GM18873 (cell line): ENCODE measurements around the gene LIM2.
"Not testable (repeated sequence)": the region's sequence is repeated elsewhere in the genome, so short reads cannot be mapped to it uniquely, and the experiment has no call there.

Experiments used
- ATAC-seq: cut with Tn5 transposase; IDR thresholded peaks from one replicate; pipeline ENCODE4 v1.9.1; 2021; ENCODE audit warnings: mild to moderate bottlenecking, moderate library complexity, moderate number of reproducible peaks; ENCODE audit not compliant: unreplicated experiment, low FRiP score

LIM2 gene

DNA sequence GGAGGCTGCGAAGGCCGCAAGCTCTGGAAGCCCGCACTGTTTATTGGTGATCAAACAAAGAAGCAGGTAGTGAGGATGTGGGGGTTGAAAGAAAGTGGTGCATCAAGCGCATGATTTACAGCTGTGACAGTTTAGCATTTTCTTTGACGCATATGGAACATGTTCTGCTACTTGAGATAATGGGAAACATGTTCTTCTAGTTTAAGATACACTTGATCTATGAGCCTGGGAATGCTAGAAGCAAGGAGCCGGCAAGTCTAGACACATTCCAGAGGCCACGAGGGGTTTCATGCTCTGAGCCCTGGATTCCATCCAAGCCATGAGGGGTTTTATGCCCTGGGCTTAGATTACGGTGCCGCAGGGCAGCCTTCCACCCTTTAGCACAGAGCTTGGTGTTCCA, 9.7 kb upstream of the LIM2 start:
- not testable (repeated sequence) for ATAC-seq

DNA sequence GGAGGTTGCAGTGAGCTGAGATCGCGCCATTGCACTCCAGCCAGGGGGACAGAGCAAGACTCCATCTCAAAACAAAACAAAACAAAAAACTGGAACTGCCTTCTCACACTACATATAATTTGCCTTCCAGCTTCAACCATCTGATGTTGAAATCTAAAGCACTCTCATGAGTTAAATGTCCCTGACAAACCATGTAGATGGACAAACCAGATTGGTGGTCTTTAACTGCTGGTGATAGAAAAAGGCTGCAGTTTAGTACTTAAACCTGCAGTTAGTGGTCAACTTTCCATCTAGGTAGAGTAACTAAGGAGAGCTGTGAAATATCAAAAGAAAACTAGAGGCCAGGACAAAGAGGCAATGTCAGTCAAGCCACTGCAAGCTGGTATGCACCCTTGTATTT, 8.4 kb upstream of the LIM2 start:
- no peak for ATAC-seq

DNA sequence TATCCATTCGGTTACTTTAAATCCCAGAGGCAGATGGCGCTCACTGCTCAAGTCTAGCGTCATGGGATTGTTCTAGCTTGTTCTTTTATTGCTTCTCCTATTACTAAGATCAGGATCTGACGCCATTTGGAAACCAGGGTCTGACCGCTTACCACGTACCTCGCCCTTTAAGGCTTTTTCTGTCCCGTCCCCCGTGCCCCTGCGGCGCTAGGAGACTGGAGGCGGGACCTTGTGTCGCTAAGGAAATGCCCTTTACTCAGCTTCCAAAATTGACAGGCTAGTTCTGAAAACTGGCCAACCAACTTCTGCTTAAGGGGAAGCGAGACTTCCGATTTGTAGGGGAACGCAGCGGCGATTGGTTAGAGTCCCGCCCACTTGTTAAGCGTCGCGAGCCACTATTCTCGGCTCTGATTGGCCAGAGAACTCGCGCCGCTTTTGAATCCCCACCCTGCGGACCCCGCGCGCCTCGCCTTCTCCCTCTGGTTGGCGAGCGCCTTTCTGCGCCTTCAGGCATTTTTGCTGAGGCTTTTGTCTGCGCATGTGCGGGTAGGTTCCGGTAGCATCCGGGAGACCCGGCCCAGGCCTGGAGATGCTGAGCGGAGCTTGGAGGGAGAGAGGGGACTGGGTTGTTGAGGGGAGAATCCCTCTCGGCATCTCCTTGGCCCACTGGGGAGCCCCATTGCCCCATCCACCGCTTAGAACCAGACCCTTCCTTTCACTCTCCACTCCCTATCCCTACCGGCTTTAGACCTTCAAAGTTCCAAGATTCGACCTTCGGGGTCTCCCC, 6.5 kb upstream of the LIM2 start:
- ATAC-seq = peak; percentile 85

DNA sequence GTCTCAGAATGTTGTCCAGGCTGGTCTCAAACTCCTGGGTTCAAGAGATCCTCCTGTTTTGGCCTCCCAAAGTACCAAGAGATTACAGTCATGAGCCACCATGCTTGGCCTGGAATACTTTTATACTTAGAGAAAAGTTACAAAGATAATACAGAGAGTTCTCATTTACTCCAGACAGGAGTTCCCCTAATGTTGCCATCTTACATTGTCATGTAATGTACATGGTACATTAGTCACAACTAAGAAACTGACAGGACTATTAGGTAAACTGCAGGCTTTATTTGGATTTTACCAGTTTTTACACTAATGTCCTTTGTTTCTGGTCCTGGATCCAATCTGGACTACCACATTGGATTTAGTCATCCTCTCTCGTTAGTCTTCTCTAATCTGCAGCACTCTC, 4.9 kb upstream of the LIM2 start:
- ATAC-seq = no peak

DNA sequence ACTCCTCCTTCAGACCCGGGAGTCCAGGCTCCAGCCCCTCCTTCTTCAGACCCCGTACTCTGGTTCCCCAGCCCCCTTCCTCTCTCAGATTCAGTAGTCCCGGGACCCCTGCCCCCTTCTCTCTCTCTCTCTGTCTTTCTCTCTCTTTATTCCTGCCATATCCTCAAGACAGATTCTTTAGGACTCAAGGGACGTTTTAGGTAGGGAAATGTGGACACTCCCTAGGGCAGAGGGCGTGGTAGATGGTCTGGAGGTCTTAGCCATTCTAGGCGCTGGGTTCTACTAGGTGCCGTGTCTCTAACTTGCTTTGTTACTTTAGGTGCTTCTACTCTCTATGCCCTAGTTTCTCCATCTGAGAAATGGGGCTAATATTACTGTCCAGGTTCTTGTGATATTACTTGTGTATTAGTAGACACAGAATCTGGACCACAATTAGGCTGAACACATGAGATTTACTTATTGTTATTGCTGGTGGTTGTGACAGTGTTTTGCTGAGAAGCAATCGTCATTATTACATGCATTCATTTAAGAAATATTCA, 3.4 kb upstream of the LIM2 start:
- ATAC-seq = no peak

DNA sequence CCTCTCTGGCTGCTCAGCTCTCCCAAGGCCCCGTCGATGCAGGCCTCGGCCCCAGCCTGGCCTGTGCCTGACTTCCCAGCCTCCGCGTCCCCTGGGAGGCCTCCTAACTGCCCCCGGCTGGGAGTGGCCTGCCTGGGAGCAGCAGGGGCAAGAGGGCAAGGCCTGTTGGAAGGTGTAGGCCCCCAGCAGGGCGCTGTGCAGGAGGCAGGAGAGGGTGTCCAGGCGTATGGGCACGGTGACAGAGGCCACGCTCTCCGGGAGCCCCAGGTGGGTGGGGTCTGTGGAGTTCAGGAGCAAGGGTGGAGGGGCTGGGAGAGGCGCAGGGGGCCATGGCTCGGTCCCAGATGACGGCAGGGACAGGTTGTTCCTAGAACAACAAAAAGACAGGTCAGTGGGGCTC, 1.4 kb upstream of the LIM2 start:
- ATAC-seq = no peak

DNA sequence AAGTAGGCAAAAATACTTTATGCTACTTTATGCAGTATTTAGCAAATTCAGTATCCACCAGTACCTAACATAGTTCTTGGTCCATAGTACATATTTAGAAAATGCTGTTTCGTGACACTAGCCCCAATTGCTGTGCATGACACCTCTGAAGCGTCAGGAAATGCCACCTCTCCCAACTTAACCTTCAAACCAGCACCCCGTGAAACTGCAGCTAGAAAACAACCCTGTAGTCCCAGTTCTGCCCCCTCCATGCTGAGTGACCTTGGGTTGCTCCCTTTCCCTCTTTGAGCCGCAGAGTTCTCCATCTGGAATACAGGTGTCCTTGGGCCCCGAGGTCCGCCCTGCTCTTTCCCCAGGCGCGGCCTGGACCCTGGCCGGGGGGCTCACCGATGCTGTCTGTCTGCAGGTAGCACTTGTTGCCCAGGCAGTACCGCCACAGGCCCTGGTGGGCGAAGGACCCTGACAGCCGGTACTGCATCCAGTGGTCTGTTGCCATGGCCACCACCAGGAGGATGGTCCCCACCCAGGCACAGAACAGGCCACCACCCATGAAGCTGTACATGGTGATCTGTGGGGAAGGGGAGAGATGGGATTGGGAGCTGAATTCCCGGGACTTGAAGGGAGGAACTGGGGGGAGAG, 773 bp downstream of the LIM2 start:
- no peak for ATAC-seq

DNA sequence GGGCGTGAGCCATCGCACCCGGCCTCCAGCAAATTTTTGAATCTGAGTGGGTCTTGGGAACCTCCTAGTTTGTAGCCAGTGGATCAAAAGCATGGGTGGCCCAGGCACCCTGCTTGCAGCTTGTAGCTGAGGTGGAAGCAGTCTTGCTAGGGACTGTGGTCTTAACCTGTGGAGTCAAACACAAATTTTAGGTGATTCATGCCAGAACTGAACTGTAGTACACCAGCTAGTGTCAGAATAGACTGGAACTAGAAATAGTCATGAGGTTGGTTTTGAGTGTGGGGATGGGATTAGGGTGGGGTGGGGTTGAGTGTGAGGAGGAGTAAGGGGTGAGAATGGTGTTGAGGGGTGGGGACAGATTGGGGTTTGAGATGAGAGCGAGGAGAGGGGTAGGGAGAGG, 5.8 kb downstream of the LIM2 start:
- no peak for ATAC-seq

DNA sequence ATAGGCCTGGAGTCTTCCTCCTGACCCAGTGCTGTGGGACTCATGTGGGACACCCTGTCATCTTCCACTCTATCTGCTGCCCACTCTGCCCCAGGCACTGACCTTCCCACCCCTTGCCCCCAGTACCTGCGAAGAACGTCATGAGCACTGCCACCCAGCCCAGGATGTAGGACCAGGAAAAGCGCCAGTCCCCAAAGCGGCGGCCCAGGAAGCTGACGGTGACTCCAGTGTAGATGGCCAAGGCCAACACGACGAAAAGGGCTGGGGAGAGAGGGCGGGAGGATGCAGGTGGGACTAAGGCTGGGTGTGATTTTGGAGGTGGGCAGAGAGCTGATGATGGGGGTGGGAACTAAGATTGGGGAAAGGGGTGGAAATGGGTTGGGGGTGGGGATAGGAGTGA, 7.4 kb downstream of the LIM2 start:
- ATAC-seq = no peak

DNA sequence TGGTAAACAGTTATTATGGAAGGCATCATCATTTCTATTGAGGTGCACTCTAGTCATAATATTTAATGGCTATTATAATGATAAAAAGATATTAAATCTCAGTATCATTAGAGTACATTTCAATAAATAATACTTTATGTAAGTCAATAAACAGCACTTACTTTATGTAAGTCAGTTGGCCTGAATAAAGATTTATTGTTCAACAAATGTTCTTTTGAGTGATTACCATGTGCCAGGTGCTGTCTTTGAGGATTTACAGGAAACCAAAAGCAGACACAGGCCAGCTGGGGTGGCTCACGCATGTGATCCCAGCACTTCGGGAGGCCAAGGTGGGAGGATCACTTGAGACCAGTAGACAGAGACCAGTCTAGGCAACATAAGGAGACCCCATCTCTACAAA, 10.4 kb downstream of the LIM2 start:
- no peak for ATAC-seq

DNA sequence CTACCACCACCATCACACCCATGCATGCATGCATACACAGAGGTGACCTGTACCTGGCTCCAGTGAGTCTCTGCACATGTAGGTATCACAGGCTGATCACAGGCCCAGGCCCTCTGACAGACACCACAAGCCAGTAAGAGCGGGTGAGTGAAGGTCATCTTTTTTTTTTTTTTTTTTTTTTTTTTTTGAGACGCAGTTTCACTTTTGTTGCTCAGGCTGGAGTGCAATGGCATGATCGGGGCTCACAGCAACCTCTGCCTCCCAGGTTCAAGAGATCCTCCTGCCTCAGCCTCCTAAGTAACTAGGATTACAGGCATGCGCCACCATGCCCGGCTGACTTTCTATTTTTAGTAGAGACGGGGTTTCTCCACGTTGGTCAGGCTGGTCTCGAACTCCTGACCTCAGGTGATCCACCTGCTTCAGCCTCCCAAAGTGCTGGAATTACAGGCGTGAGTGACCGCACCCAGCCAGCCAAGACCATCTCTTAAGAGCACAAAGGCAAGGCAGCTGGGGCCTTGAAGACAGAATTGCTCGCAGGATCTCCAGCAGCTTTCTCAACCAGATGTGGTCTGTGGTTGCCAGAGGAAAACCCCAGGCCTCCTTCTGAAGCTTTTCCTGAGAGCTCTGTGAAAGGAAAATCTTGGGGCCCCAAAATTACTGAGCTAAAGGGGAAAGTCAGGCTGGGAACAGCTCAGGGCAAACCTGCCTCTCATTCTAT, 12.1 kb downstream of the LIM2 start:
- no peak for ATAC-seq

DNA sequence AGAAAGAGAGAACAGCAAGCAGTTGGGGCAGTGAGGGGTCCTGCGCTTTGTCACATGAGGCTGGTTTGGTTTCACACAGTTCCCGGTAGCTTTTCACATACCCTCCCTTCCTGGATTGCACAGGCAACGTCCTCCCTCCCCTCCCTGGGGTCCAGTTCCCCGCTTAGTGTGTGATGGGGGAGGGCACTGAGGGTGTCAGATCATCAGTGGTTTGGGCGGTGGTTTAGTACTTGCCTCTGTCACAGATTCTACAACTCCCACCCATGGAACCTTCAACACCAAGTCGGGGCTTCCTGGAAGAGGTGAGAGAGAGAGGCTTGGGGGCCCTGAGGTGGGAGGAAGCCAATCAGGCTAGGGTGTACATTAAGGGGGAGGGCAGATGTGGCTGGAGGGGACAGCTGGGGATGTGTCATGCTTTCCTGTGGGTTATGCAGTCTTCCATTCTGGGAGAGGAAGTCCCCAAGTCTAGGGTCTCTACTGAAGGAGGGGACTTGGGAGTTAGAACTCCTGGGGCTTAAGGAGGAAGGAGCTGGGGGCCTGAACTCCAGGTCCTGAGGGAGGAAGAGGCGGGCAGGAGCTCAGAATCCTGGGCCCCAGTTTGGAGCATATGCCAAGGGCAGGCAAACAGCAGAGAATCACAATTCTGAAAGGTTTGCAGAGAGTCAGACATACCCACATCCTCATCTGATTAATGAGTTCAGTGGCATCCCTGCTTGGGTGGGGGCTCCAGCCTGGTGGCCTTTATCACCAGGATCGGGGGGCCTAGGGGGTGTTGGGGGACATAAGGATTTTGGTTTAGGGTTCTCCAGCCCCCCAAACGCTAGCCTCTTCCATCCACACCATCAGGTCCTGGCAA, 14.9 kb downstream of the LIM2 start, which contains the start of gene NKG7:
NKG7 (minus strand) TSS at position 6 of the 856 bp plus-strand sequence. CDS start 119 bp downstream, outside the sequence.
- no peak for ATAC-seq

DNA sequence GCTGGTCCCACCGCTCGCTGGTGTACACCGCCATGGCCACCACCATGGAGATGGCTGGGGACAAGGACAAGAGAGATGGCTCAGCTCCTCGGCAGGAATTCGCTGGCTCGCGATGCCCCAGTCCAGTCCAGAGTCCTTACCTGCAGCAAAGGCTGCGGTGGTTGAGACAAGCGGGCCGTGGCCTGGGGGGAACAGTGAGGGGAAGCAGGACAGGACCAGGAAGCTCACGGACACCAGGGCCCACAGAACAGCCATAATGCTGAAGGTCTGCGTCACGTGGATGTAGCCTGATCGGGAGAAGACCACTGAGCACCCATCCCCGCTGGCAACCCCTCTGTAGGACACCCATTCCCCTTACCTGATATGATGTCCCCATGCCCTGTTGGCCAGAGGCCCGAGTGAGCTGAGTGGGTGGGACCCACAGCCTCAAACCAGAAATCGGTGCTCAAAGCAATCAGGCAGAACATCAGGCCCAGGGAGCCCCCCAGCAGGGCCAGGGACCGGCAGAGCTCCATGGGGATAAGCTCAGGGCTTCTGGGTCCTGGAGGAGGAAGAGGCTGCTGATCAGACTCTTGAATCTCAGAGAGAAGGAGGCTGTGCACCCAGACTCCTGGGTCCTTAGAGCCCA, 15.6 kb downstream of the LIM2 start:
- ATAC-seq = no peak

DNA sequence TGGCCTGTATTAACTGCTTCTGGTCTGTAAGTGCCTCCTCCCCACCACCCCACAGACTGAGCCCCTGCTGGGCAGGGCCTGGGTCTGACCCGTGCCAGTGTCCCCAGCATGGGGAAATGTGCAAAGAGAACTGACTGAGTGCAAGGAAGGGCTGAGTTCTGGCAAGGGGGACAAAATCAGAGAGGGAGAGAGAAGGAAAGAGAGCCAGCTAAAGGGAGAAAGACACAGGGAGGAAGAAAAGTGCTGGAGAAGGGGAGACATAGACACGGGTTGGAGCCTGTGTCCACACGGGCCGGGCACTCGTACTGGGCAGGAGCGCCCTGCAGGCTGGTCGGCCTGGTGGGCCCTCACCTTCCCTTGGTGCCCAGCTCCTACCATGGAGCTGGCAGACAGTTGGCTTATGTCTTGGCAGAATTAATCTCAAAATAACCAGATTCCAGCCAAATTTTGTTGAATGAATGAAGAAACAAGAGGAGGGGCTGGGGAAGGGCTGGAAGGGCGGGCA, 16.5 kb downstream of the LIM2 start:
- ATAC-seq = no peak

DNA sequence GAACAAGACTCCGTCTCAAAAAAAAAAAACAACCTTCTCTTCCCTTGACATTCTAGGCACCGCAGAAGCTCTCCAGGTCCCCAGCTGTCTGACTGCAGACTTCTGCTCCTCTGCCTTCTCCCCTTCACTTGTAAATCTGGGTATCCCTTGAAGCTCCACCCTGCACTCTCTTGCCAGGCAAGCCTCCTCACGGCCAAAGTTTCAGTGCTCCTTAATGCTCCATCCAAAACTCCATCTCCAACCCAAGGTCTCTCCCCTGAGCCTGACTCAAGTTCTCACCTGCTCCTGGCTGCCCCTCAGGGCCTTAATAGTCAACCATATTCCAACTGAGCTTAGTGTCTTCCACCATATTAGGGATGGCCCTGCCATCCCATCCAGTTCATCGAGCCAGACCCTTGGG, 17.5 kb downstream of the LIM2 start:
- no peak for ATAC-seq

DNA sequence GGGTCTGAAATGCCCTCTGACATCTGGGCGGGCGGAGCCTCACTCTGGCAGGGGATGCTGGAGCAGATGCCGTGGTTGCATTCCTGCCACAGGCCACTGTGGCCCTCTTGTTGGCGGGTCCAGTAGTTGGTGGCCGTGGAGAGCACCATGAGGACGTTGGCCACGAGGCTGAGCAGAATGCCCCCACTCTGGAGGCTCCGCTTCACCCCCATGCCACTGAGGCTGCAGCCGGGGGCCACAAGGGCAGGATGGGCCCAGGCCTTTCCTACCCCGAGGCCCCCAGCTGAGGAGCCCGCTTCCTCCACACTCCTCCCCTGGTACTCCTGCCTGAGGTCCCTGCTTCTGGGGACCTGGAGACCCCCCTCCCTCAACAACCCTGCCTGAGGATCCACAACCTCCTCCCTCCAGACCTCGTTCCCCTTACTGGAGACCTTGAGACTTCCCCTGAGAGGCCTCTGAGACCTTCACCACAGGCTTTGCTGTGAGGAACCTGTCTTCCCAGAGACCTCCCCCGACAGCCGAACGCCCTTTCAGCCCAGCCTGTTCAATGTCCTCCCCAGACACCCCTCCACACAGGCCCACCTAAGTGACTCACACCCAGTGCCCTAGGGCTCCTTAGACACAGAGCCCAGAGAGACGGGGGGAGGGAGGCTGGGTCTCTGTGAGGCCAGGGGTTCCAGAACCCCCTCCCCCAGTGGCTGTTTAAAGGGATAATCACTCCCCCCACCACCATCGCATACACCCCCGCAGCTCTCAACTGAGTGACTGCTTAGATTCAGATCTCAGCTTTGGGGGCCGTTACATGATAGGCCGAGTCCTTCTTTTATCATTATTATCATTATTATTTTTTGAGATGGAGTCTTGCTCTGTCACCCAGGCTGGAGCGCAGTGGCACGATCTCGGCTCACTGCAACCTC, 19.1 kb downstream of the LIM2 start, which contains the start of gene CLDND2:
CLDND2 (minus strand) TSS at position 638 of the 917 bp plus-strand sequence; CDS start at position 212, 426 bp downstream.
- ATAC-seq = no peak

DNA sequence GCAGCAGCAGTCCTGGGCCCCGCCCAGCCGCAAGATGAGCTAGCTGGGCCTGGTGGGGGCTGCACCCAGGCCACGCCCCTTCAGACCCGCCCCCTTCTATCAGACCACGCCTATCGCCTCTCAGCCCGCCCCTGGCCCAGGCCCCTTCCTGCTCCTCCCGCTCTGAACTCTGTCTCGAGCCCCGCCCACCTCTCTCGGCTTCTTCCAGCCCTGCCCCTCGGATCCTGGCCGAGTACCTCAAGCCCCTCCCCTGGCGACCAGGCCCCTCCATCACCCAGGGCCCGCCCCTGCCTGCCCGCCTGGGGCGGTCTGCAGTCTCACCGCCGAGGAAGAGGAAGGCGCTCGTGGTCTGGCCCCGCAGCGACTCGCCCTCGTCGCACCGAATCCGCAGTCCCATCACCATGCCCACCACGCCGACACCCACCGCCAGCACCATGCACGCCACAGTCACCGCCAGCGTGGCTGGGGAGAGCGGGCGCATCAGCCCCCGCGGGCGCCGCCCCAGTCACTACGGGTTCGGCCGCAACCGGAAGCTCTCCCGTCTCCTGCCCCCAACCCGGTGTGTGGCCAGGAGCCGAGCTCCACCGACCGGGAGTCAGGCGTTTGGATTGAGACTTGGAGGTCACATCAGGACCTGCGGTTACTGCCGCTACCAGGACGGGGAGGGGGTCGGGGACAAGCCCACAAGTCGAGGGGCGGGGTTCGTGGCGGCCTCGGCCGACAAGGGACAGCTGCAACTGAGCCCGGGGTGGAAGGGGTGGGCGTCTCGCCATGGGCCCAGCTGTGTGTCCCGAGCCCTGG, 20.0 kb downstream of the LIM2 start:
- ATAC-seq = peak; percentile 65

DNA sequence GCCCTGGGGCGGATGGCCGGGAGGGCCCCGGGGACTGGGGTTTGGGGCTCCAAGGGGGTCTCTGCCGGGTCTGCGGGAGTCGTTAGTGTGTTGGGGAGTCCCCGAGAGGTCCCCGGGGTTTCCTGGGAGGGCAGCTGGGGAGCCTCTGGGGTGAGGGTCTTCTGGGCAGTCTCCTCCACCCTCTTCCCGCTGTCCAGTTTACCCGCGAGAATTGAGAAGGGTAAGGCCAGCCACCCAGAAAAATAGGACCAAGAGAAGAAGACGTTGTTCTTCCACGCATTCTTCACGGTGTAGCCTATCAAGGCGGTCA, 20.6 kb downstream of the LIM2 start:
- no peak for ATAC-seq
